H1 (cell line): ENCODE measurements around the gene SH3GL1. TPM values are rescaled to one million over a fixed set of nuclear protein-coding genes. Genes with fewer than 3 reads are reported as not detected.

Source experiments
- CTCF ChIA-PET: fragments of 300-600 bp; sonication (Branson Sonifier 250); formaldehyde crosslinking; loops from one replicate; lab custom pipeline; 2021; ENCODE audit not compliant: partially characterized antibody; lab: Charles Lee
- POLR2A ChIA-PET: fragments of 300-600 bp; sonication (Branson Sonifier 250); formaldehyde crosslinking; loops from one replicate; lab custom pipeline; 2021; ENCODE audit warnings: inconsistent platforms; ENCODE audit not compliant: partially characterized antibody; lab: Charles Lee
- DNase-seq, 2 experiments: peaks; one replicate each; pipeline versions ENCODE4 v3.0.0 to v3.0.0-alpha.2; 2010 to 2022; ENCODE audit warnings: low spot score in 2 of 2, low read depth in 1 of 2, mixed read lengths in 1 of 2
- FAIRE-seq: peaks from 2 replicates; lab custom pipeline; 2011; peaks lifted over from hg19 to GRCh38; lab: Jason Lieb, UNC
- H2AFZ ChIP-seq: 2 replicates; pipeline ENCODE4 v1.8.1; 2012; ENCODE audit warnings: low read length, inconsistent platforms
- H2AK5ac ChIP-seq: 2 replicates; pipeline ENCODE4 v1.6.1; 2013; ENCODE audit warnings: low read depth, low read length
- H2BK120ac ChIP-seq: replicated peaks from 2 replicates; pipeline ENCODE3; 2013; ENCODE audit warnings: low read depth, low read length, inconsistent platforms
- H2BK12ac ChIP-seq: 2 replicates; pipeline ENCODE4 v1.6.1; 2013; ENCODE audit warnings: low read depth, low read length
- H2BK15ac ChIP-seq: 2 replicates; pipeline ENCODE4 v1.6.1; 2013; ENCODE audit warnings: low read length
- H2BK20ac ChIP-seq: 2 replicates; pipeline ENCODE4 v1.6.1; 2013; ENCODE audit warnings: low read length
- H2BK5ac ChIP-seq: 2 replicates; pipeline ENCODE4 v1.6.1; 2013; ENCODE audit warnings: low read depth, low read length
- H3K14ac ChIP-seq: 2 replicates; pipeline ENCODE4 v1.6.1; 2013; ENCODE audit warnings: inconsistent platforms; ENCODE audit not compliant: insufficient read length
- H3K18ac ChIP-seq: 2 replicates; pipeline ENCODE4 v1.6.1; 2013; ENCODE audit warnings: low read length; ENCODE audit errors: extremely low read depth
- H3K23ac ChIP-seq: 2 replicates; pipeline ENCODE4 v1.6.1; 2013; ENCODE audit warnings: inconsistent platforms; ENCODE audit not compliant: insufficient read length
- H3K23me2 ChIP-seq: 2 replicates; pipeline ENCODE4 v1.6.1; 2013; ENCODE audit warnings: low read depth, low read length
- H3K27ac ChIP-seq: 2 replicates; pipeline ENCODE4 v1.6.1; 2011; ENCODE audit warnings: low read depth, low read length, inconsistent platforms
- H3K27me3 ChIP-seq, 4 experiments: replicated peaks in 1 of 4; 1 replicate in 1 of 4; 2 replicates in 3 of 4; pipeline versions ENCODE4 v1.6.1 to v1.8.1; 2011 to 2013; ENCODE audit warnings: low read length in 3 of 4, mild to moderate bottlenecking in 3 of 4, inconsistent platforms in 2 of 4, mixed read lengths in 2 of 4, moderate library complexity in 1 of 4; ENCODE audit not compliant: control insufficient read depth in 3 of 4, insufficient read depth in 3 of 4; ENCODE audit errors: extremely low read depth in 1 of 4
- H3K36me3 ChIP-seq, 4 experiments: 2 replicates each; pipeline versions ENCODE4 v1.6.1 to v1.8.1; 2011 to 2013; ENCODE audit warnings: mild to moderate bottlenecking in 4 of 4, low read length in 3 of 4, moderate library complexity in 2 of 4, control low read depth in 1 of 4, inconsistent platforms in 1 of 4; ENCODE audit not compliant: insufficient read depth in 4 of 4, control insufficient read depth in 2 of 4
- H3K4ac ChIP-seq: replicated peaks from 2 replicates; pipeline ENCODE3; 2013; ENCODE audit warnings: low read length, low read depth, mixed read lengths, inconsistent platforms; ENCODE audit not compliant: insufficient read length
- H3K4me1 ChIP-seq, 4 experiments: replicated peaks in 1 of 4; 1 replicate in 1 of 4; 2 replicates in 3 of 4; pipeline versions ENCODE4 v1.6.1 to v1.8.1; 2011 to 2013; ENCODE audit warnings: low read length in 3 of 4, inconsistent platforms in 2 of 4, mixed read lengths in 1 of 4; ENCODE audit not compliant: insufficient read depth in 4 of 4, control insufficient read depth in 3 of 4
- H3K4me2 ChIP-seq, 2 experiments: 2 replicates each; pipeline versions ENCODE4 v1.6.1 to v1.8.1; 2011 to 2013; ENCODE audit warnings: low read depth in 2 of 2, low read length in 2 of 2, control low read depth in 1 of 2, inconsistent platforms in 1 of 2, mild to moderate bottlenecking in 1 of 2; ENCODE audit not compliant: insufficient read depth in 1 of 2
- H3K4me3 ChIP-seq, 4 experiments: fragments of 200-600, 300-600 bp in 1 of 4; sonication (generic), shearing (Covaris generic), sonication (Bioruptor Twin) in 1 of 4; 2 replicates each; pipeline versions ENCODE4 v1.5.1 to v1.8.1; 2011 to 2016; ENCODE audit warnings: low read length in 4 of 4, low read depth in 3 of 4, control low read depth in 2 of 4, inconsistent platforms in 2 of 4, mild to moderate bottlenecking in 2 of 4, mixed read lengths in 1 of 4, moderate library complexity in 1 of 4; ENCODE audit not compliant: insufficient read depth in 2 of 4; ENCODE audit errors: extremely low read depth in 1 of 4
- H3K56ac ChIP-seq: replicated peaks from 2 replicates; pipeline ENCODE3; 2013; ENCODE audit warnings: low read depth, mild to moderate bottlenecking, mixed read lengths, low read length, inconsistent platforms; ENCODE audit not compliant: insufficient read length
- H3K79me1 ChIP-seq: 2 replicates; pipeline ENCODE4 v1.6.1; 2013; ENCODE audit warnings: low read depth, low read length, control low read depth
- H3K79me2 ChIP-seq, 2 experiments: 2 replicates each; pipeline versions ENCODE4 v1.6.1 to v1.8.1; 2012 to 2013; ENCODE audit warnings: low read length in 2 of 2, mild to moderate bottlenecking in 2 of 2, inconsistent platforms in 1 of 2; ENCODE audit not compliant: insufficient read depth in 2 of 2, control insufficient read depth in 1 of 2
- H3K9ac ChIP-seq, 4 experiments: replicated peaks in 1 of 4; 1 replicate in 1 of 4; 2 replicates in 3 of 4; pipeline versions ENCODE4 v1.6.1 to v1.8.1; 2011 to 2013; ENCODE audit warnings: low read depth in 3 of 4, low read length in 3 of 4, control low read depth in 2 of 4, mild to moderate bottlenecking in 2 of 4, moderate library complexity in 2 of 4, inconsistent platforms in 1 of 4; ENCODE audit errors: extremely low read depth in 1 of 4
- H3K9me3 ChIP-seq, 2 experiments: 2 replicates each; pipeline versions ENCODE4 v1.6.1 to v1.8.1; 2012 to 2013; ENCODE audit warnings: mild to moderate bottlenecking in 2 of 2, moderate library complexity in 2 of 2, control low read depth in 1 of 2, inconsistent platforms in 1 of 2, low read depth in 1 of 2, low read length in 1 of 2, mixed read lengths in 1 of 2; ENCODE audit not compliant: insufficient read depth in 2 of 2
- H4K20me1 ChIP-seq, 2 experiments: replicated peaks in 1 of 2; 2 replicates each; pipeline versions ENCODE3 to v1.8.1; 2011 to 2013; ENCODE audit warnings: inconsistent platforms in 2 of 2, low read length in 2 of 2, mild to moderate bottlenecking in 1 of 2; ENCODE audit not compliant: insufficient read depth in 2 of 2, control insufficient read depth in 1 of 2
- H4K5ac ChIP-seq: 2 replicates; pipeline ENCODE4 v1.6.1; 2013; ENCODE audit warnings: low read length, low read depth, mixed read lengths, inconsistent platforms; ENCODE audit not compliant: insufficient read length
- H4K8ac ChIP-seq: 2 replicates; pipeline ENCODE4 v1.8.0; 2013; ENCODE audit warnings: mild to moderate bottlenecking, moderate library complexity, low read length, inconsistent platforms; ENCODE audit not compliant: insufficient read depth; ENCODE audit errors: extremely low read depth
- H4K91ac ChIP-seq: replicated peaks from 2 replicates; pipeline ENCODE3; 2013; ENCODE audit warnings: low read length, mixed read lengths, inconsistent platforms; ENCODE audit not compliant: insufficient read length
- BRCA1 ChIP-seq: IDR thresholded peaks from 2 replicates; pipeline ENCODE4 v1.6.1; 2012; ENCODE audit warnings: low read depth, low read length, improper control_type of control experiment
- CBX8 ChIP-seq: fragments of 300-800, 300-1000 bp; sonication (generic); IDR thresholded peaks from 2 replicates; pipeline ENCODE4 v1.7.1; 2016; ENCODE audit warnings: low read depth, low read length, borderline replicate concordance
- CREB1 ChIP-seq: IDR thresholded peaks from 2 replicates; pipeline ENCODE4 v1.6.1; 2012; ENCODE audit warnings: inconsistent platforms
- JUND ChIP-seq: IDR thresholded peaks from 2 replicates; pipeline ENCODE4 v1.6.1; 2011; ENCODE audit warnings: mild to moderate bottlenecking, improper control_type of control experiment, low read length
- RXRA ChIP-seq: IDR thresholded peaks from 2 replicates; pipeline ENCODE4 v1.6.1; 2011; ENCODE audit warnings: low read depth, mild to moderate bottlenecking, low read length, moderate library complexity; ENCODE audit not compliant: insufficient read depth
- SIN3A ChIP-seq, 2 experiments: IDR thresholded peaks in 1 of 2; conservative IDR thresholded peaks in 1 of 2; 2 replicates each; pipeline ENCODE4 v1.6.1; 2011 to 2012; ENCODE audit warnings: low read length in 2 of 2, improper control_type of control experiment in 1 of 2, low read depth in 1 of 2, mild to moderate bottlenecking in 1 of 2
- TBP ChIP-seq: IDR thresholded peaks from 2 replicates; pipeline ENCODE4 v1.6.1; 2011; ENCODE audit warnings: low read depth, low read length, improper control_type of control experiment
- TCF12 ChIP-seq: IDR thresholded peaks from 2 replicates; pipeline ENCODE4 v1.6.1; 2011; ENCODE audit warnings: low read depth, mild to moderate bottlenecking, low read length
- YY1 ChIP-seq: IDR thresholded peaks from 2 replicates; pipeline ENCODE4 v1.6.1; 2011; ENCODE audit warnings: low read depth, mild to moderate bottlenecking, low read length
- ZNF274 ChIP-seq: IDR thresholded peaks from 2 replicates; pipeline ENCODE4 v1.7.0; 2012; ENCODE audit warnings: low read length, borderline replicate concordance; ENCODE audit errors: extremely low read depth
- WGBS, 2 experiments: shearing (Covaris generic) in 1 of 2; methylation state at CpG; one replicate each; pipeline versions ENCODE4 v1.1.6 to v1.1.7; 2013 to 2015; ENCODE audit warnings: low lambda C conversion rate in 2 of 2, mixed read lengths in 2 of 2, inconsistent platforms in 1 of 2, low coverage in 1 of 2, missing lambda C conversion rate in 1 of 2; ENCODE audit not compliant: insufficient replicate concordance in 2 of 2, insufficient coverage in 1 of 2, insufficient read length in 1 of 2; ENCODE audit errors: extremely low coverage in 1 of 2, missing lambda C conversion rate in 1 of 2; 5-methylcytosine and 5-hydroxymethylcytosine counted together
- polyA plus RNA-seq, 7 experiments: library from polyadenylated mRNA; depleted of rRNA in 3 of 7; stranded (reverse) in 5 of 7; unstranded in 2 of 7; fragments of >200 nt in 5 of 7; fragments of 200-250 nt in 2 of 7; gene quantifications; 1 replicate in 5 of 7; 2 replicates in 1 of 7; 4 replicates in 1 of 7; pipeline versions ENCODE4 v1.2.1 to v1.2.3, GENCODE V29; 2011 to 2013; ENCODE audit warnings: missing spikeins in 2 of 7, mixed read lengths in 2 of 7
- total RNA-seq: library from RNA; stranded (reverse); fragmentation: NEBNext Ultra II Directional; extraction: Animal tissue kit (Norgen Biotek cat#: 25700); gene quantifications from 2 replicates; pipeline ENCODE4 v1.2.1, GENCODE V29; 2021
- TF ChIP-seq, protein P1 (sequence below): IDR thresholded peaks from 2 replicates; pipeline ENCODE4 v1.6.1; 2012; ENCODE audit warnings: inconsistent platforms

SH3GL1 gene
- total and polyA plus RNA-seq, 2 of the 8 experiments (the other 6 are each of a cell fraction or from before 2014, with no cell fraction given), result 81.5 to 102 TPM

DNA sequence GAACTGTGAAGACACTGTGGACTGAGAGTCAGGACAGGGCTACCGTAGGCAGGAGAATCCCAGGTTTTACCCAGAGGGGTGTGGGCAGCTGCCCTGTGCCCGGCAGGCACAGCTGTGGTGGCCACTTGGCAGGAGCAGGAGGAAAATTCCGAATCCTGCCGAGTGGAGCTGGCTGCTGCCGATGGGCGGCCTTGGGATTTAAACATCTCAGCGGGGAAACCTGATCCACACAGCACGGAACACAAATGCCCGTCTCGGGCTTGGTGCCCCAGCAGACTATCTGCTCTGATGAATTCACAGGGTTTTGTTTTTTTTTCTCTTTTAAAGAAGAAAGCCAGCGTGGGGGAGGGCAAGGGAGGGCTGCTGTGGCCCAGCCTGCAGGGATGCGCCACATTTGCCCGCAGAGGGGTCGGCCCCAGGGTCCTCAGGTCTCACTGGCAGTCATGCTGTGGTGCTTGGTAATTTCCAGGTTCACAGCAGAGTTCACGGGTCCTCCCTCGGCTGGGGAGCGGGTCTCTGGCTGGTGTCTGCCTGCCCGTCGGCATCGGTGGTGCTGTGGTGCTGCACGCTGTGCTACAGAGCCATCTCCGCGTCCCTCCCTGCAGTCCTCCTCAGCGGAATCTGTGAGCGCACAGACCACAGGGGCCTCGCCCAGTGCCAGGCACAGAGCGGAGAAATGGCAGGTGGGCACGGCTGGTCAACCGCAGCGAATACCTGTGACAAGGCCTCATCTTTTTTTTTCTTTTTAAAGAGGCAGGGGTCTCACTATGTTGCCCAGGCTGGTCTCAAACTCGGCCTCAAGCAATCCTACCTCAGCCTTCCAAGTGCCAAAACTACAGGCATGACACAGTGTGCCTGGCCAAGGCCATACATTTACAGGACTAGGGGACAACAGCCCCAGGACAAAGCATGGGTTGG, 28.8 kb downstream of the SH3GL1 start:
- H3K23ac ChIP-seq, result no peak overlapping the region
- no peak overlapping the region for H3K4me3 ChIP-seq
- no peak overlapping the region; the same call in 1 of the 2 replicates for H4K8ac ChIP-seq
- H3K79me2 ChIP-seq, result peaks cover 0 to 17% of the 10 kb centered on the region in 2 experiments; a peak in 1 of 4 replicates
- no peak overlapping the region for H3K9ac ChIP-seq
- ChIA-PET POLR2A (interaction anchor here (1.0 to 4.1 kb wide), 6 partner anchors 8 to 119 kb away, joined by 3 to 18 read pairs (median 4); no protein-coding TSS in a partner anchor), CTCF (interaction anchor here (1.0 to 6.3 kb wide), 5 partner anchors 9 to 105 kb away, joined by 3 to 37 read pairs (median 5); no protein-coding TSS in a partner anchor)
- no peak overlapping the region for H2AK5ac ChIP-seq
- H3K79me1 ChIP-seq, result peaks cover 33% of the 10 kb centered on the region
- DNase-seq, result peak in 1 of 2 experiments; percentile 43
- no peak overlapping the region for H2AFZ ChIP-seq
- FAIRE-seq, result no peak
- H2BK120ac ChIP-seq, result no peak overlapping the region
- H4K20me1 ChIP-seq, result peaks cover 22 to 36% of the 10 kb centered on the region in 2 experiments
- no peaks in the 10 kb centered on the region for H3K27me3 ChIP-seq
- no peak overlapping the region for H3K18ac ChIP-seq
- no peak overlapping the region for H2BK15ac ChIP-seq
- no peak overlapping the region for H3K4me2 ChIP-seq
- H2BK20ac ChIP-seq, result no peak overlapping the region
- H4K5ac ChIP-seq, result no peak overlapping the region
- no peaks in the 10 kb centered on the region for H3K9me3 ChIP-seq
- no peak overlapping the region for H3K27ac ChIP-seq
- no peak overlapping the region for H3K56ac ChIP-seq
- no peak overlapping the region for H3K4ac ChIP-seq
- no peak overlapping the region for H4K91ac ChIP-seq
- H3K23me2 ChIP-seq, result no peaks in the 10 kb centered on the region
- peaks cover 5 to 39% (median 34%) of the 10 kb centered on the region in 4 experiments for H3K4me1 ChIP-seq
- no peak overlapping the region for H3K14ac ChIP-seq
- 93% methylated on average over 31 of the region's 31 CpGs; no CpG with 5 or more reads in 1 of the 2 experiments for WGBS, 2 experiments
- no peak overlapping the region for H2BK12ac ChIP-seq
- H3K36me3 ChIP-seq, result no peaks in the 10 kb centered on the region
- no peak overlapping the region for H2BK5ac ChIP-seq
- TF ChIP-seq CREB1 (no peak), YY1 (no peak), TCF12 (no peak), JUND (no peak), SIN3A (conservative IDR thresholded peaks at IDR 0.05 in 1 of 2, IDR thresholded peaks at IDR 0.05 in 1 of 2; ENCODE audit: low read depth in 1 of 2, low read length in 2 of 2) (no peak), BRCA1 (no peak), ZNF274 (no peak), RXRA (no peak), TBP (no peak), CBX8 (no peak)
- TF ChIP-seq, protein P1, sequence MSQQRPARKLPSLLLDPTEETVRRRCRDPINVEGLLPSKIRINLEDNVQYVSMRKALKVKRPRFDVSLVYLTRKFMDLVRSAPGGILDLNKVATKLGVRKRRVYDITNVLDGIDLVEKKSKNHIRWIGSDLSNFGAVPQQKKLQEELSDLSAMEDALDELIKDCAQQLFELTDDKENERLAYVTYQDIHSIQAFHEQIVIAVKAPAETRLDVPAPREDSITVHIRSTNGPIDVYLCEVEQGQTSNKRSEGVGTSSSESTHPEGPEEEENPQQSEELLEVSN, result no peak
